Activated CD4-positive, alpha-beta T cell treated with anti-CD3 and anti-CD28 coated beads, Interleukin-2, amount 10 ng/mL, durations not matched to agents 24 days and 14 days (primary cell): ENCODE results near the gene TRUB2. TPM values are rescaled to one million over a fixed set of nuclear protein-coding genes. Genes with fewer than 3 reads are reported as not detected.
"Not testable (repeated sequence)": the region's sequence is repeated elsewhere in the genome, so short reads cannot be mapped to it uniquely, and the experiment has no call there.

Experiments used
- DNase-seq: peaks from one replicate; pipeline ENCODE4 v3.0.0; 2022
- H3K27ac Mint-ChIP-seq: one replicate; pipeline ENCODE4 v1.8.0; 2022; ENCODE audit warnings: mild to moderate bottlenecking, mixed read lengths
- H3K27me3 Mint-ChIP-seq: one replicate; pipeline ENCODE4 v1.8.0; 2022; ENCODE audit warnings: mixed read lengths
- H3K36me3 Mint-ChIP-seq: one replicate; pipeline ENCODE4 v1.8.0; 2022; ENCODE audit warnings: low read depth, mild to moderate bottlenecking, mixed read lengths
- H3K4me1 Mint-ChIP-seq: one replicate; pipeline ENCODE4 v1.8.0; 2021; ENCODE audit warnings: mixed read lengths
- H3K4me3 Mint-ChIP-seq: one replicate; pipeline ENCODE4 v1.8.0; 2022; ENCODE audit warnings: mild to moderate bottlenecking, moderate library complexity, mixed read lengths
- H3K9me3 Mint-ChIP-seq: one replicate; pipeline ENCODE4 v1.8.0; 2021; ENCODE audit warnings: mixed read lengths
- intact Hi-C: fragments of 100-400 bp; cut with micrococcal nuclease; formaldehyde crosslinking; loops from one replicate; pipeline ENCODE4 v1.15.1; 2023
- total RNA-seq: library from RNA; stranded (reverse); gene quantifications from 2 replicates; pipeline ENCODE4 v1.2.3, GENCODE V29; 2022

TRUB2 gene
- total RNA-seq, 1 donor from 2014 or later, result 40.4 TPM

- H3K4me3 Mint-ChIP-seq, result no peak overlapping the region
- intact Hi-C loops, result no loop called here
Observed at GRCh38 chr9:128355451-128355850, 33.2 kb upstream of the TRUB2 start.

GRCh38 chr9:128349772-128350171 is 27.5 kb upstream of the TRUB2 start:
- Mint-ChIP-seq H3K4me3 (no peak overlapping the region), H3K27me3 (no peaks in the 10 kb centered on the region), H3K27ac (no peak overlapping the region), H3K4me1 (no peaks in the 10 kb centered on the region), H3K9me3 (no peaks in the 10 kb centered on the region), H3K36me3 (peaks cover 31% of the 10 kb centered on the region)
- no peak for DNase-seq
- intact Hi-C loops, result no loop called here

More at GRCh38 chr9:128355451-128355850, 33.2 kb upstream of the TRUB2 start:
- peaks cover 19% of the 10 kb centered on the region for H3K36me3 Mint-ChIP-seq
- no peaks in the 10 kb centered on the region for H3K4me1 Mint-ChIP-seq
- no peak overlapping the region for H3K27ac Mint-ChIP-seq
- H3K27me3 Mint-ChIP-seq, result no peaks in the 10 kb centered on the region
- H3K9me3 Mint-ChIP-seq, result no peaks in the 10 kb centered on the region
- no peak for DNase-seq

GRCh38 chr9:128349125-128349524 is 26.9 kb upstream of the TRUB2 start:
- Mint-ChIP-seq H3K27me3 (no peaks in the 10 kb centered on the region), H3K27ac (no peak overlapping the region), H3K4me1 (no peaks in the 10 kb centered on the region), H3K9me3 (no peaks in the 10 kb centered on the region), H3K4me3 (no peak overlapping the region), H3K36me3 (peaks cover 32% of the 10 kb centered on the region)
- intact Hi-C loops, result no loop called here
- DNase-seq, result no peak

DNA sequence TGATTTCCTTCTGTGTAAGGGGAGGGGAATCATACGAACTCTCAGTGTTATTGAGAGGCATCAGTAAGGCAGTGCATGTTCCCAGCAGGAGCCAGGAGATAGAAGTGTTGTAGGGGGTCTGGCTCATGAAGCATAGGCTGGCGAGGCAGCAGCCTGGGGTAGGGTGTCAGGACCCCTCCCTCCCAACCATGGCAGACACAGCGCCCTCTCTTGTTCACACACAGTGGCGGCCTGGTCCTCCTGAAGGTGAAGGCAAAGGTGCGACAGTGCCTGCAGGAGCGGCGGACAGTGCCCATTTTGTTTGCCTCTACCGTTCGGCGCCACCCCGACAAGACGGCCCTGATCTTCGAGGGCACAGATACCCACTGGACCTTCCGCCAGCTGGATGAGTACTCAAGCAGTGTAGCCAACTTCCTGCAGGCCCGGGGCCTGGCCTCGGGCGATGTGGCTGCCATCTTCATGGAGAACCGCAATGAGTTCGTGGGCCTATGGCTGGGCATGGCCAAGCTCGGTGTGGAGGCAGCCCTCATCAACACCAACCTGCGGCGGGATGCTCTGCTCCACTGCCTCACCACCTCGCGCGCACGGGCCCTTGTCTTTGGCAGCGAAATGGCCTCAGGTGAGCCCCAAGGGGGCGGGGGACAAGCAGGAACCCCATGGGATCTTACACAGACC is 22.8 kb upstream of the TRUB2 start:
- intact Hi-C loops, result loop anchor here (5.0 kb wide), 1 partner anchor 143 kb away; the partner anchor contains the start of gene DNM1

DNA sequence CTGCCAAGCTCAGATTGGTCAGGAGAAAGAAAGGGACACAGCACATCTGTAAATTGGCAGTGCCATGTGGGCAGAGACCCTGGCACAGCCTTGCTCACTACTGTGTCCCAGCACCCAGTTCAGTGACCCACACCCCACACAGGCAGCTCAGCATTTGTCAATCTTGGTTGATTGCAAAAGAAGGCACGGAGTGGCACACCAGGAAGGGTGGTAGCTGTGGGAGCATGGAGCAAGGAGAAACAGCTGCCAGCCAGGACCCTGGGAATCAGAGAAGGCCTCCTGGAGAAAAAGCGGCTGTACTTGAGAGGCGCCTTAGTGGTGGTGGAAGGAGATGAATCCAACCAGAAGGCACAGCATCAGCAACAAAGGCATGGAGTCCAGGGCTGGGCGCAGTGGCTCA is 21.6 kb upstream of the TRUB2 start:
- no peak overlapping the region for H3K4me3 Mint-ChIP-seq
- peaks cover 17% of the 10 kb centered on the region for H3K36me3 Mint-ChIP-seq
- no peaks in the 10 kb centered on the region for H3K27me3 Mint-ChIP-seq
- DNase-seq, result no peak
- H3K4me1 Mint-ChIP-seq, result peaks cover 6% of the 10 kb centered on the region
- H3K9me3 Mint-ChIP-seq, result no peaks in the 10 kb centered on the region
- H3K27ac Mint-ChIP-seq, result no peak overlapping the region
- intact Hi-C loops, result loop anchor here (5.0 kb wide), 1 partner anchor 142 kb away; the partner anchor contains the start of gene DNM1

More for the DNA sequence above, 22.8 kb upstream of the TRUB2 start:
- Mint-ChIP-seq H3K36me3 (peaks cover 25% of the 10 kb centered on the region), H3K9me3 (no peaks in the 10 kb centered on the region), H3K4me1 (peaks cover 5% of the 10 kb centered on the region), H3K4me3 (no peak overlapping the region), H3K27me3 (no peaks in the 10 kb centered on the region), H3K27ac (no peak overlapping the region)
- no peak for DNase-seq

GRCh38 chr9:128342971-128343680 is 20.9 kb upstream of the TRUB2 start:
- Mint-ChIP-seq H3K9me3 (no peaks in the 10 kb centered on the region), H3K4me1 (peaks cover 6% of the 10 kb centered on the region), H3K36me3 (peaks cover 17% of the 10 kb centered on the region), H3K27ac (no peak overlapping the region), H3K4me3 (no peak overlapping the region), H3K27me3 (no peaks in the 10 kb centered on the region)
- intact Hi-C loops, result loop anchor here (5.0 kb wide), 1 partner anchor 141 kb away; the partner anchor contains the start of gene DNM1
- no peak for DNase-seq

GRCh38 chr9:128341435-128341849 is 19.2 kb upstream of the TRUB2 start:
- no peaks in the 10 kb centered on the region for H3K9me3 Mint-ChIP-seq
- H3K4me3 Mint-ChIP-seq, result peak overlapping the region; percentile 88
- peak; percentile 92 for DNase-seq
- H3K27me3 Mint-ChIP-seq, result no peaks in the 10 kb centered on the region
- H3K4me1 Mint-ChIP-seq, result peaks cover 6% of the 10 kb centered on the region
- H3K27ac Mint-ChIP-seq, result peak overlapping the region; percentile 86
- peaks cover 13% of the 10 kb centered on the region for H3K36me3 Mint-ChIP-seq
- intact Hi-C loops, result loop anchor here (1.0 to 5.0 kb wide), 5 partner anchors 19 to 139 kb away; partner anchors contain the start of genes COQ4, DNM1, TRUB2 and URM1

DNA sequence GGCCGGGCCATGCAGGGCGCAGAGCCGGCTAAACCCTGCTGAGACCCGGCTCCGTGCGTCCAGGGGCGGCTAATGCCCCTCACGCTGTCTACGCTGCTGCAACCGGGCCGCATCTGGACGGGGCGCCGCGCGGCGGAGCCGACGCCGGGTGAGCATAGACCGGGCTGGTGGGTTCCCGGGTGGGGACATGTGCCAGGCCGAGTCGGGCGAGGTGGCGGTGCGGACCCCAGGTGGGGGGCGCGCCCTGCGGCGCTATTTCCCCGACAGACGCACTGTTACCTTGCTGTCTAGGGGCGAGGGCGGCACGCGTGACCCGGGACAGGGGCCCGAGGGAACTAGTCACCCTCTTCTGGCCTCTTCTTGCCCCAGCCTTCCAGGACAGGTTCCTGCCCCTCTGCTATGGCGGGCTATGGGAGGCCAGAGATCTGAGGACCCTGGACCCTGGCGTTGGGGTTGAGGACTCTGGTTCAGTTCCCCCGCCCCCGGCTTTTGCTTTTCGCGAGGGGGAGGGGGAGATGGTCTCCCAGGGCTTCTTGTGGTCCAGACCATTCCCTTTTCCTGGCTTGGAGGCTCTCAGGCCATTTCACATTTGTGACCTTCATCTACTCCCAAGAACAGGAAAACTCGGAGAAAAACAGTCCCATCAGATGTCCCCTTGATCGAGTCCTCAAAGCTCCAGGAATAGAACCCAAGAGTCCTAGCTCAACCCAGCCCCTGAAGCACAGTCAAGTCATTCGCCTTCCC is 18.6 kb upstream of the TRUB2 start:
- no peaks in the 10 kb centered on the region for H3K9me3 Mint-ChIP-seq
- intact Hi-C loops, result loop anchor here (1.0 to 5.0 kb wide), 6 partner anchors 19 to 139 kb away; partner anchors contain the start of genes COQ4, DNM1, GOLGA2 and SWI5
- H3K4me1 Mint-ChIP-seq, result peaks cover 6% of the 10 kb centered on the region
- H3K27ac Mint-ChIP-seq, result peak overlapping the region; percentile 86
- H3K27me3 Mint-ChIP-seq, result no peaks in the 10 kb centered on the region
- DNase-seq, result no peak
- peaks cover 12% of the 10 kb centered on the region for H3K36me3 Mint-ChIP-seq
- peak overlapping the region; percentile 88 for H3K4me3 Mint-ChIP-seq

GRCh38 chr9:128339761-128340690 is 17.8 kb upstream of the TRUB2 start, which contains the start of gene SLC27A4:
Gene SLC27A4, plus strand, starts transcription at chr9:128340527. Its CDS starts 2,606 bp downstream, at chr9:128343133.
- no peaks in the 10 kb centered on the region for H3K27me3 Mint-ChIP-seq
- H3K27ac Mint-ChIP-seq, result peak within 1 kb of the TSS; percentile 92
- intact Hi-C loops, result loop anchor here (1.0 to 5.0 kb wide), 4 partner anchors 23 to 138 kb away; partner anchors contain the start of genes DNM1, GOLGA2, SWI5 and URM1
- peaks cover 6% of the 10 kb centered on the region for H3K4me1 Mint-ChIP-seq
- peak; percentile 96 for DNase-seq
- H3K9me3 Mint-ChIP-seq, result no peaks in the 10 kb centered on the region
- peaks cover 11% of the 10 kb centered on the region for H3K36me3 Mint-ChIP-seq
- H3K4me3 Mint-ChIP-seq, result peak within 1 kb of the TSS; percentile 88

DNA sequence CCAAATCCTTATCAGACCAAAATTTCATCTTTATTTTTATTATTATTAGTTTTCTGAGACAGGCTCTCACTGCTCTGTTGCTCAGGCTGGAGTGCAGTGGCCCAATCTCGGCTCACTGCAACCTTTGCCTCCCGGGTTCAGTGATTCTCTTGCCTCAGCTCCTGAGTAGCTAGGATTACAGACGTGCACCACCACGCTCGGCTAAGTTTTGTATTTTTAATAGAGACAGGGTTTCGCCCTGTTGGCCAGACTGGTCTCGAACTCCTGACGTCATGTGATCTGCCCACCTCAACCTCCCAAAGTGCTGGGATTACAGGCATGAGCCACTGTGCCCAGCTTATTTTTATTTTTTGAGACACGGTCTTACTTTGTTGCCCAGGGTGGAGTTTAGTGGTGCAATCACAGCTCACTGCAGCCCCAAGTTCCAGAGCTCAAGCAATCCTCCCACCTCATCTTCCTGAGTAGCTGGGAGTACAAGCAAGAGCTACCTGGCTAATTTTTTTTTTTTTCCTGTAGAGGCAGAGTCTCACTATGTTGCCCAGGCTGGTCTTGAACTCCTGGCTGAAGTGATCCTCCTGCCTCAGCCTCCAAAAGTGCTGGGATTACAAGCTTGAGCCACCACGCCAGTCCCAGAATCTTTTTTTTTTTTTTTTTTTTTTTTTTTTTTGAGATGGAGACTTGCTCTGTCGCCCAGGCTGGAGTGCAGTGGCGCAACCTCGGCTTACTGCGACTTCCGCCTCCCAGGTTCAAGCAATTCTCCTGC is 16.8 kb upstream of the TRUB2 start:
- DNase-seq, result not testable (repeated sequence)

DNA sequence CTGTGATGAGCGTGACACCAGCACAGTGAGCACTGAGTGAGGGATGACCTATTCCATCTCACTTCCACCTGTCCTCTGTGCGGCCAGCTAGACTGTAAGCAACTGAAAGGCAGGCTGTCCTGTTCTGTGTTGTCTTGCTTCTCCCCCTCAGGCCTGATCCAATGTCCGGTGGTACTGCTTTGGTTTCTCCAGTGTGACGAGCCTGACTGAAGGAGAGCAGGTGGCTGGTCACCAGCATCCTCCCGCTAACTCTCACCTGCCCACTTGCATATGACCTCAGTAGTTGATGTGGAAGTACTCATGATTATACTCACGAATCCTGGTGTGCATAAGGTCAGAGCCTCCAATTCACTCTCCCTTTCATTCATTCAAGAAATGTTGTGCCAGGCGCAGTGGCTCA is 15.7 kb upstream of the TRUB2 start:
- Mint-ChIP-seq H3K27me3 (no peaks in the 10 kb centered on the region), H3K36me3 (peaks cover 5% of the 10 kb centered on the region), H3K27ac (no peak overlapping the region), H3K4me1 (peaks cover 6% of the 10 kb centered on the region), H3K9me3 (no peaks in the 10 kb centered on the region), H3K4me3 (no peak overlapping the region)
- DNase-seq, result no peak
- intact Hi-C loops, result no loop called here

More for the DNA sequence above, 16.8 kb upstream of the TRUB2 start:
- H3K36me3 Mint-ChIP-seq, intact Hi-C loops, H3K4me1 Mint-ChIP-seq, H3K27me3 Mint-ChIP-seq, H3K9me3 Mint-ChIP-seq: not testable (repeated sequence)
- H3K4me3 Mint-ChIP-seq, result peak overlapping the region; percentile 88
- peak overlapping the region; percentile 92 for H3K27ac Mint-ChIP-seq

GRCh38 chr9:128335914-128336313 is 13.7 kb upstream of the TRUB2 start:
- DNase-seq, result no peak
- Mint-ChIP-seq H3K4me3 (no peak overlapping the region), H3K4me1 (peaks cover 1% of the 10 kb centered on the region), H3K36me3 (peaks cover 4% of the 10 kb centered on the region), H3K27ac (no peak overlapping the region), H3K9me3 (no peaks in the 10 kb centered on the region), H3K27me3 (no peaks in the 10 kb centered on the region)
- intact Hi-C loops, result no loop called here
